Posterior vena cava (tissue), 2 donors: Measurements from ENCODE around the gene TEAD1. TPM values are rescaled to one million over a fixed set of nuclear protein-coding genes. Genes with fewer than 3 reads are reported as not detected.

ENCODE experiments used
- DNase-seq: peaks from one replicate; pipeline ENCODE4 v3.0.0-alpha.2; 2020; ENCODE audit warnings: low spot score
- intact Hi-C, 2 donors: fragments of 100-400 bp; cut with DNase I; formaldehyde crosslinking; loops; one replicate each; pipeline versions ENCODE4 v1.14.1 to v1.14.2; 2022 to 2023
- total RNA-seq, 2 donors: library from RNA; stranded (reverse); fragmentation: NEBNext Ultra II Directional; extraction: Animal tissue kit (Norgen Biotek cat#: 25700); gene quantifications; one replicate each; pipeline ENCODE4 v1.2.1, GENCODE V29; 2021
- donor health status: DM: yes; HTN: yes; CAD: no.
- donor health status: DM: yes; HTN: yes; CAD: no.

TEAD1 gene
- total RNA-seq, 2 donors from 2014 or later = 56.5 to 59.2 TPM

DNA sequence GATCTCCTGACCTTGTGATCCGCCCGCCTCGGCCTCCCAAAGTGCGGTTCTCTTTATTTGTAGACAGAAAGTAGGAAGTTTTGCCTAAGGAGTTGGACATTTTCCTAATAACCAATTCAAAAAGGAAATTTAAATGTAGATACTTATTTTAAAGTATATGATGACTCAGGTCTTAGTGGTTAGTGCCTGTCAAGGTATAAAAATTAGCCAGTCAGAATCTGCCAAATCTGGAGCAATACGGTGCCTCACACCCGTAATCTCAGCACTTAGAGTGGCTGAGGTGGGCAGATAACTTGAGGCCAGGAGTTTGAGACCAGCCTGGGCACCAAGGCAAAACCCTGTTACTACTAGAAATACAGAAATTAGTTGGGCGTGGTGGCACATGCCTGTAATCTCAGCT is 248.2 kb downstream of the TEAD1 start:
- no peak for DNase-seq
- intact Hi-C loops = no loop called here

DNA sequence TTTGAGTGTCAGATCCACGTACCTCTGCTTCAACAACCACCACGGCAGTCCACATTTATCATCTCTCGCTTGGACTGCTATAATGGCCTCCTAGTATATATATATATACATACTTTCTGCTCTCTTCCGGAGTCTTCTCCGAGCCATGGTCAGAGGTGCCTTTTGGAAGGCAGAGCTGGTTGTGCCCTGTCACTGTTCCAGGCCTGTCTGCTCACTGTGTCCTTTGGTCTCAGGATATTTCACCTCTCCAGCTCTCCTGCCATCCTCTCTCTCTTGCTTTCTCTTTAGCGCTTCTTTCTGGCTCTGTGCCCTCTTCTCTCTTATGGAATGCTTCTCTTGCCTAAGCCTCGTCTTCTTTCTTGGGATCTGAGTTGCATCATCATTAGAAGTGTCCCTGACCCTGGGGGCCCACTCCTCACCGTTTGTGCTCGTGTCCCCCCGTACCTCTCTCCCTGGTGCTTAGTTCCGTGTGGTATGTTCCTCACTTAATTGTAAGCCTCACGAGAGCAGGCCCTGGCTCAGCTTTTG is 248.8 kb downstream of the TEAD1 start:
- intact Hi-C loops = no loop called here
- DNase-seq = no peak

- intact Hi-C loops = no loop called here
- no peak for DNase-seq
Observed at GRCh38 chr11:12924650-12925049, 250.4 kb downstream of the TEAD1 start.

GRCh38 chr11:12925520-12925919 is 251.3 kb downstream of the TEAD1 start:
- intact Hi-C loops = no loop called here
- DNase-seq = no peak

DNA sequence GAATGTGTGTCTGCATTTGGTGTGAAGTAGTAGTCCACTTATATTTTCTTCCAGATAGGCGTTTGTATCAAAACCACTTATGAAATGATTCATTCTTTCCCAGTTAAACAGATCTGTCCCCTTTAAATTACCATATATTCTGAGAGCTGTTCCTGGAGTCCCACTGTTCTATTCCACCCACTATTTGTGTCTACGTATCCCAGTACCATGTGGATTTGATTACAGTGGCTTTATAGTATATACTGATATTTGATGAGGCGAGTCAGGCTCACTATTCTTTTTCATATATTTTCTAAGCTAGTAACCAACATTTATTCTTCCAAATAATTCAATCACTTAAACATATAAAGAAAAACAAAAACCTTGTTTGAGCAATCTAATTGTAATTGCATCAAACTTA is 253.0 kb downstream of the TEAD1 start:
- intact Hi-C loops = no loop called here
- no peak for DNase-seq

- intact Hi-C loops = no loop called here
- DNase-seq = no peak
Observed at GRCh38 chr11:12927886-12928285, 253.7 kb downstream of the TEAD1 start.

GRCh38 chr11:12930850-12931249 is 256.6 kb downstream of the TEAD1 start:
- intact Hi-C loops = no loop called here

GRCh38 chr11:12932485-12932884 is 258.3 kb downstream of the TEAD1 start:
- intact Hi-C loops = no loop called here
- DNase-seq = no peak

More at GRCh38 chr11:12930850-12931249, 256.6 kb downstream of the TEAD1 start:
- no peak for DNase-seq

GRCh38 chr11:12936200-12936599 is 262.0 kb downstream of the TEAD1 start:
- intact Hi-C loops = no loop called here
- DNase-seq = no peak

GRCh38 chr11:12938590-12939247 is 264.5 kb downstream of the TEAD1 start:
- intact Hi-C loops = no loop called here
- no peak for DNase-seq

- intact Hi-C loops = no loop called here
- DNase-seq = no peak
Observed at GRCh38 chr11:12941671-12942070, 267.4 kb downstream of the TEAD1 start.

DNA sequence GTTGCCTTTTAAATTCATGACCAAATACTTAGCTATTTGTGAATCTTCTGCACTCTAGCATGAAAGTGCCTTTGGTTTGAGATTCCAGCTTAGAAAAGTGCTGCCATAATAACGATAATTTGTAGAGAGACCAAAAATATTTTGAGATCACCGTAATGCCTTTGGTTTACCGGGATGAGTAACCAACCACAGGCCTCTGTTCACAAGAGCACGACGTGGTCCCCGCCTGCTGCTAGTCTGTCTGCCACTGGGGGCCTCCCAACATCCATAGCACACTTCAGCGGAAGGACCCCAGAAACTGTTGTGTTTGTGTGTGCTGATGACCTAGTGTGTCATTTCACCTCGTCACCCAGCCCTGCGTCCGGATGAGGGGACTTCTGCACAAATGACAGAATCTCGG is 267.9 kb downstream of the TEAD1 start:
- DNase-seq = no peak
- intact Hi-C loops = no loop called here

- no peak for DNase-seq
- intact Hi-C loops = no loop called here
Observed at GRCh38 chr11:12943311-12943710, 269.1 kb downstream of the TEAD1 start.

GRCh38 chr11:12944889-12945288 is 270.7 kb downstream of the TEAD1 start:
- DNase-seq = no peak
- intact Hi-C loops = no loop called here

DNA sequence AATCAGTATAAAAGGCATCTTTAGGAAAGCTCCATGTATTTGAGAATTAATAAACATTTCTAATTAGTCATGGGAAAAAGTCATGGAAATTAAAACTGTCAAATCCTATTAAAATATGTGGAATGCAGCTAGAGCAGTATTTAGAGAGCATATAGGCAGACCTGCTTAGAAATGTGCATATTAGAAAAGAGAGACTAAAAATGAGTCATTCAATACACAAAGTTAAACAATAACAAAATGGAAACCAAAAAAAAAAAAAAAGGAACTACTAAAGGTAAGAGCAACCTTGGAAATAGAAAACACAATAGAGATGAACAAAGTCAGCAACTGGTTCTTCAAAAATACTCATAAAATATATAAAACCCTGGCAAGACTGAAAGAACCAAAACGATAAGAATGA is 275.2 kb downstream of the TEAD1 start:
- no peak for DNase-seq
- intact Hi-C loops = no loop called here

DNA sequence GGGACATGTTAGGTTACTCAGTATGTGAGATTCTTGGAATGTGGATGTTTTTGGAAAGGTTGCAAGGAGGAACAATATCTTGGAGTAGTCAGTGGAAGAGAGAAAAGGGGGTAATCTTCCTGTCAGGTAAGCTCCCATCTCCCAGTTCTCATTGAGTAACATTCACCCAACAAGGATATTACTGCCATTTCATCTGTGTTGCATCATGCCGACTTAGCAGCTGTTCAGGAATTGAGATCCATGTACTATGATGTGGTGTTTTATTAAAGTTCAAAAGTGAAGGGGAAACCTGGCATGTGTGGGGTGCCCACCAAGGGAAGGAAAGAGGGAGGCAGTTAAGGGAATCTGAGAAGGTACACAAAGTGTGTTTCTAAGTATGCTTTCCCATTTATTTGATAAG is 276.4 kb downstream of the TEAD1 start:
- no peak for DNase-seq
- intact Hi-C loops = no loop called here

- no peak for DNase-seq
- intact Hi-C loops = no loop called here
Observed at GRCh38 chr11:12951376-12951775, 277.2 kb downstream of the TEAD1 start.

GRCh38 chr11:12952094-12952493 is 277.9 kb downstream of the TEAD1 start:
- intact Hi-C loops = no loop called here
- no peak for DNase-seq

GRCh38 chr11:12958986-12959385 is 284.8 kb downstream of the TEAD1 start:
- no peak for DNase-seq
- intact Hi-C loops = no loop called here

- no peak for DNase-seq
- intact Hi-C loops = loop anchor here (5.0 to 10.0 kb wide), 2 partner anchors 381 to 383 kb away; no protein-coding TSS in a partner anchor
Observed at GRCh38 chr11:12961615-12962014, 287.4 kb downstream of the TEAD1 start.

DNA sequence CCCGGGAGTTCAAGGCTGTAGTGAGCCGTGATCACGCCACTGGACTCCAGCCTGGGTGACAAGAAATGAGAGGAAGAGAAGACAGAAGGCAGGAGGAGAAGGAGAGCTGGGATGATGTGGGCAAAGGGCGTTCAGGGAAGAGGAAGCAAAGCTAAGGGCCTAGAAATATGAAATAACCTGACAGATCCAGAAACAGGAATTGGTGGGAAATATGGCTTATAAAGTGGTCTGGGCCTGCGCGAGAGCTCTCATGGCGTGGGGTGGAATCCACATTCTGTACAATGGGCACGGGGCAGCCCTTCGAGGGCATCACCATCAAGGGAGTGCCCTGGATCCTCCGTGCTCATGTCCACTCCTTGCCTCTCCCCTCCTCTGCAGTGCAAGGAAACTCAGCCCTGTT is 288.1 kb downstream of the TEAD1 start:
- intact Hi-C loops = loop anchor here (5.0 to 10.0 kb wide), 2 partner anchors 380 to 382 kb away; no protein-coding TSS in a partner anchor
- no peak for DNase-seq
